ENCODE results near the gene NUP42.

DNA sequence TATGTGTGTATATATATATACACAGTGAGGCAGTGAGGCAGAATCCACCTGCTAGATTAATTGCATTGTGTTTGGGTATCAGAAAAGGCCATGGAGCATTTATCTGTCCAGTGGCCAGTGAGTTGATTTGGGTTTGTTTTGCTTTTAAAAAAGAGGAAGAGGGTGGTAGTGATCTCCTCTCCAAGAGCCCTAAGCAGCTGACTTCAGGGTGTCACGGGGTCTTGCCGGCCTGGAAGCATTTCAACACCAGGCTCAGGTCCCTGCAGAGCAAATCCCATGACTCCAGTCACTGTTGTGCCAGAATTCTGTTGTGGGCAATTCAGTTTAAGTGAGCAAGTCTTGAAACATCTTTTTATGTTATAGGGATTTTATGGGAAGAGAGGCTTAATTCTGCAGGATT is 34.2 kb downstream of the NUP42 start:
- TF ChIP-seq, protein P1, sequence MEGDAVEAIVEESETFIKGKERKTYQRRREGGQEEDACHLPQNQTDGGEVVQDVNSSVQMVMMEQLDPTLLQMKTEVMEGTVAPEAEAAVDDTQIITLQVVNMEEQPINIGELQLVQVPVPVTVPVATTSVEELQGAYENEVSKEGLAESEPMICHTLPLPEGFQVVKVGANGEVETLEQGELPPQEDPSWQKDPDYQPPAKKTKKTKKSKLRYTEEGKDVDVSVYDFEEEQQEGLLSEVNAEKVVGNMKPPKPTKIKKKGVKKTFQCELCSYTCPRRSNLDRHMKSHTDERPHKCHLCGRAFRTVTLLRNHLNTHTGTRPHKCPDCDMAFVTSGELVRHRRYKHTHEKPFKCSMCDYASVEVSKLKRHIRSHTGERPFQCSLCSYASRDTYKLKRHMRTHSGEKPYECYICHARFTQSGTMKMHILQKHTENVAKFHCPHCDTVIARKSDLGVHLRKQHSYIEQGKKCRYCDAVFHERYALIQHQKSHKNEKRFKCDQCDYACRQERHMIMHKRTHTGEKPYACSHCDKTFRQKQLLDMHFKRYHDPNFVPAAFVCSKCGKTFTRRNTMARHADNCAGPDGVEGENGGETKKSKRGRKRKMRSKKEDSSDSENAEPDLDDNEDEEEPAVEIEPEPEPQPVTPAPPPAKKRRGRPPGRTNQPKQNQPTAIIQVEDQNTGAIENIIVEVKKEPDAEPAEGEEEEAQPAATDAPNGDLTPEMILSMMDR (IDR thresholded peaks at IDR 0.05; ENCODE audit: insufficient read depth, low read depth, low read length) = no peak
- TF ChIP-seq EZH2 (IDR thresholded peaks at IDR 0.05; ENCODE audit: insufficient read depth, low read length) = no peak
